ENCODE measurements around the gene TMEM19. TPM values are rescaled to one million over a fixed set of nuclear protein-coding genes. Genes with fewer than 3 reads are reported as not detected.

The TMEM19 gene
- total RNA-seq, result 44.7 and 45.9 TPM in 2 replicates

DNA sequence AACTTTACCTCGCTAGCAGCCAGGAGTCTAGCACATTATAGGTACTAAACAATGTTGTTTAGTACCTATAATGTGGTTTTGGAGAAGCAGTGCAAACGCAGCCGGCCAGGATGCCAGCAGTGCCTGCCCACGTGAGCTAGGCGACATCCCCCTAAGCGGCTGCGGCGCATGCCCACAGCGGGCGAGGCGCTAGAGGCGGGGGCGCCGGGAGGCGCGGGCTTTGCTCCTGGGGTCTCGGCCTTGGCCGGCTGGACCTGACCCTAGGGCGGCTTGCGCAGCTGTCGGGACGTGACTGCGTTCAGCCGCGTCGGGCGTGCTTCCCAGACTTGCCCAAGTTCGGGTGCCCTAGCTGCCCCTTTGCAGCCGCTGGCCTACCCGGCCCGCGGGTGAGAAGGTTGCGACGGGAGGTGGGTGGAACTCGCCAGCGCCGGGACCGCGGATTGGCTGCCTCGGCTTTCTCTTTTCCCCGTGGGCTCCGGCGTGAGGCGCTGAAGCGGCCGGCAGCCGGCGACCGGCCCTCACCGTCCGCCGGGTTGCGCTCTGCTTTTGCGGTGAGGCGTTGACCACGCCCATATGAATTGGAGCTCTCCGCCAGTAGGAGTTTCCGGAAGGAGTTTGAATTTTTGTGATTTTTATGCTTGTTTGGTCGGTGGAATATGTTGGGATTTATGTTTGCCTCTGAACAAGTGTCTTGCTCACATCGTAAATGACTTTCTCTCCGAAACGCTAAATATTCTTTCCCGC is at the start of gene TMEM19:
Gene TMEM19 (plus strand): TSS at position 169 of the 744 bp plus-strand sequence. CDS start 599 bp downstream, outside the sequence.

GRCh38 chr12:71663561-71664410 is 22.1 kb upstream of the TMEM19 start, which contains the start of the genes THAP2 and ZFC3H1:
THAP2 (plus strand) TSS chr12:71664301; CDS start chr12:71664510, 209 bp downstream.
ZFC3H1 (minus strand) TSS chr12:71663848; CDS start chr12:71663610, 238 bp downstream.

Other genes with a start within 250 kb of the TMEM19 start
- 0.58 and 1.7 TPM in 2 replicates for gene LGR5, start 246.3 kb upstream of the TMEM19 start, total RNA-seq
- 17.4 and 33.0 TPM in 2 replicates for gene ZFC3H1, start 22.2 kb upstream of the TMEM19 start, total RNA-seq
- 3.6 and 7.0 TPM in 2 replicates for gene THAP2, start 21.8 kb upstream of the TMEM19 start, total RNA-seq
- 14.1 and 45.1 TPM in 2 replicates for gene RAB21, start 68.8 kb downstream of the TMEM19 start, total RNA-seq
- 25.1 and 27.0 TPM in 2 replicates for gene TBC1D15, start 153.7 kb downstream of the TMEM19 start, total RNA-seq

All from regular cardiac myocyte (primary cell).